MG63 (cell line): Measurements from ENCODE around the gene HAPLN1. TPM values are rescaled to one million over a fixed set of nuclear protein-coding genes. Genes with fewer than 3 reads are reported as not detected.

Experiments used
- DNase-seq: peaks from one replicate; pipeline ENCODE4 v3.0.0-alpha.2; 2020
- H3K27me3 ChIP-seq: fragments of 250-450 bp; sonication (Bioruptor Pico); 2 replicates; pipeline ENCODE4 v1.5.1; 2020; ENCODE audit warnings: mild to moderate bottlenecking, moderate library complexity
- H3K36me3 ChIP-seq: fragments of 250-450 bp; sonication (Bioruptor Pico); 2 replicates; pipeline ENCODE4 v1.5.1; 2020; ENCODE audit warnings: mild to moderate bottlenecking, moderate library complexity
- H3K4me3 ChIP-seq: fragments of 250-450 bp; sonication (Bioruptor Pico); 2 replicates; pipeline ENCODE4 v1.5.1; 2020; ENCODE audit warnings: mild to moderate bottlenecking, moderate library complexity
- H3K9me3 ChIP-seq: fragments of 250-450 bp; sonication (Bioruptor Pico); 2 replicates; pipeline ENCODE4 v1.5.1; 2020; ENCODE audit warnings: mild to moderate bottlenecking, moderate library complexity
- total RNA-seq: library from RNA; depleted of rRNA; stranded (reverse); fragments of >200 nt; shearing (Covaris generic); gene quantifications from 2 replicates; pipeline ENCODE4 v1.2.3, GENCODE V29; 2014; ENCODE audit warnings: low replicate concordance

HAPLN1 gene
- total RNA-seq, 1 experiment from 2014 or later, result 0.16 TPM

- no peak for DNase-seq
Measured at GRCh38 chr5:83724001-83724400, 3.3 kb upstream of the HAPLN1 start.

DNA sequence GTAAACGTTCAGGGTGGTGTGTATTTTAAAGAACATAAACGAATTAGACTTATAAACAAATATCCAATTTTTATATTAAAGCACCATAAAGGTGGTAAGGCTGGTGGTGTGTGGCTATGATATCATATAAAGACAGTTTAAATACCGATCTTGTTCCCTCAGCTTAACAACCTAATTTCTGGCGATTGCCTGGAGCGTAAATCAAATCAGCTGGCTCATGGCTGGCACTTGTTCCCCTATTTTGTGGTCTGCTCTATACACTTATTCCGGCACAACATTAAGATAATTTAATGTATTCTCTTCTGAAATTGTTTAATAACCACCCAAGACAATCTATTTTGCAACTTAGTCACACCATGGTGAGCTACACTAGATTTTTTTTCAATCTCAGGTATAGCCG lies 2.4 kb upstream of the HAPLN1 start:
- no peak for DNase-seq

More at GRCh38 chr5:83724001-83724400, 3.3 kb upstream of the HAPLN1 start:
- Histone ChIP-seq H3K4me3 (no peak overlapping the region), H3K9me3 (no peaks in the 10 kb centered on the region), H3K36me3 (no peaks in the 10 kb centered on the region), H3K27me3 (peaks cover 34% of the 10 kb centered on the region)

GRCh38 chr5:83721953-83722901 lies 1.6 kb upstream of the HAPLN1 start:
- Histone ChIP-seq H3K36me3 (no peaks in the 10 kb centered on the region), H3K9me3 (no peaks in the 10 kb centered on the region), H3K4me3 (peak overlapping the region; percentile 42), H3K27me3 (peaks cover 50% of the 10 kb centered on the region)
- DNase-seq, result peak; percentile 71

More for the DNA sequence above, 2.4 kb upstream of the HAPLN1 start:
- H3K9me3 ChIP-seq, result no peaks in the 10 kb centered on the region
- H3K27me3 ChIP-seq, result peaks cover 42% of the 10 kb centered on the region
- H3K36me3 ChIP-seq, result no peaks in the 10 kb centered on the region
- no peak overlapping the region for H3K4me3 ChIP-seq

- no peaks in the 10 kb centered on the region for H3K9me3 ChIP-seq
- no peak for DNase-seq
- H3K4me3 ChIP-seq, result no peak overlapping the region
- H3K27me3 ChIP-seq, result peaks cover 50% of the 10 kb centered on the region
- no peaks in the 10 kb centered on the region for H3K36me3 ChIP-seq
Measured at GRCh38 chr5:83718936-83719495, 1.6 kb downstream of the HAPLN1 start.

- Histone ChIP-seq H3K36me3 (no peaks in the 10 kb centered on the region), H3K9me3 (no peaks in the 10 kb centered on the region), H3K27me3 (peaks cover 51% of the 10 kb centered on the region), H3K4me3 (no peak overlapping the region)
- peak; percentile 32 for DNase-seq
Measured at GRCh38 chr5:83718195-83718825, 2.3 kb downstream of the HAPLN1 start.

GRCh38 chr5:83715236-83716065 lies 5.2 kb downstream of the HAPLN1 start:
- no peak for DNase-seq
- Histone ChIP-seq H3K27me3 (peaks cover 32% of the 10 kb centered on the region), H3K4me3 (no peak overlapping the region), H3K36me3 (no peaks in the 10 kb centered on the region), H3K9me3 (no peaks in the 10 kb centered on the region)

GRCh38 chr5:83714810-83715209 lies 5.8 kb downstream of the HAPLN1 start:
- no peak overlapping the region for H3K4me3 ChIP-seq
- H3K36me3 ChIP-seq, result no peaks in the 10 kb centered on the region
- no peaks in the 10 kb centered on the region for H3K9me3 ChIP-seq
- peaks cover 25% of the 10 kb centered on the region for H3K27me3 ChIP-seq
- no peak for DNase-seq

GRCh38 chr5:83711982-83712601 lies 8.6 kb downstream of the HAPLN1 start:
- no peak for DNase-seq
- H3K9me3 ChIP-seq, result no peaks in the 10 kb centered on the region
- no peak overlapping the region for H3K4me3 ChIP-seq
- H3K36me3 ChIP-seq, result no peaks in the 10 kb centered on the region
- H3K27me3 ChIP-seq, result peaks cover 9% of the 10 kb centered on the region

GRCh38 chr5:83709973-83710372 lies 10.7 kb downstream of the HAPLN1 start:
- Histone ChIP-seq H3K36me3 (no peaks in the 10 kb centered on the region), H3K27me3 (peaks cover 9% of the 10 kb centered on the region; the same call in 1 of the 2 replicates), H3K9me3 (peaks cover 4% of the 10 kb centered on the region), H3K4me3 (no peak overlapping the region)
- no peak for DNase-seq

DNA sequence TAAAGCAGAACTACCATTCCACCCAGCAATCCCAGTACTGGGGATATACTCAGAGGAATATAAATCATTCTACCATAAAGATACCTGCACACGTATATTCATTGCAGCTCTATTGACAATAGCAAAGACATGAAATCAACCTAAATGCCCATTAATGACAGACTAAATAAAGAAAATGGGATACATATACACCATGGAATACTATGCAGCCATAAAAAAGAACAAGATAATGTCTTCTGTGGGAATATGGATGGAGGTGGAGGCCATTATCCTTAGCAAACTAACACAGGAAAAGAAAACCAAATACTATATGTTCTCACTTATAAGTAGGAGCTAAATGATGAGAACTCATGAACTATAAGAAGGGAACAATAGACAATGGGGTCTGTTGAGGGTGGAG lies 12.5 kb downstream of the HAPLN1 start:
- H3K27me3 ChIP-seq, result peaks cover 7% of the 10 kb centered on the region; the same call in 1 of the 2 replicates
- H3K36me3 ChIP-seq, result no peaks in the 10 kb centered on the region
- H3K9me3 ChIP-seq, result peaks cover 11% of the 10 kb centered on the region
- no peak for DNase-seq
- no peak overlapping the region for H3K4me3 ChIP-seq

GRCh38 chr5:83703059-83703458 lies 17.6 kb downstream of the HAPLN1 start:
- peaks cover under 1% of the 10 kb centered on the region; the same call in 1 of the 2 replicates for H3K27me3 ChIP-seq
- H3K4me3 ChIP-seq, result no peak overlapping the region
- no peaks in the 10 kb centered on the region for H3K36me3 ChIP-seq
- no peak for DNase-seq
- peaks cover 11% of the 10 kb centered on the region for H3K9me3 ChIP-seq

DNA sequence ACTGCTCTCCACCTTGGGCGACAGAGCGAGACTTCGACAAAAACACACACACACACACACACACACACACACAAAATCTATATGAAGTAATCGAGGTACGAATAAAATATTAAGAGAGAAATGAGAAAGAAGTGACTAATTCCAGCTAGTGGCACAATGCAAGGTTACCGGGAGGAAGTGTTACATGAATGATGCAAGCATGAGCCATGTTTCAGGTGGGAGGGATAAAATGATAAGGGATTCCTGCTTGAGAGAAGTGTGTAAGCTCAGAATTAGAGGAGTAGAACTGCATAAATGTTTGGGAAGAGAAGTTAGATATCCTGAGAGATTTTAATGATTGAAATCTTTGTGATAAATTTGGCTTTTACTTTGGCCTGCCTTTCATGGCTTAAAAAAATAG lies 18.8 kb downstream of the HAPLN1 start:
- Histone ChIP-seq H3K27me3 (no peaks in the 10 kb centered on the region), H3K4me3 (no peak overlapping the region), H3K36me3 (no peaks in the 10 kb centered on the region), H3K9me3 (peaks cover 11% of the 10 kb centered on the region)
- DNase-seq, result no peak

DNA sequence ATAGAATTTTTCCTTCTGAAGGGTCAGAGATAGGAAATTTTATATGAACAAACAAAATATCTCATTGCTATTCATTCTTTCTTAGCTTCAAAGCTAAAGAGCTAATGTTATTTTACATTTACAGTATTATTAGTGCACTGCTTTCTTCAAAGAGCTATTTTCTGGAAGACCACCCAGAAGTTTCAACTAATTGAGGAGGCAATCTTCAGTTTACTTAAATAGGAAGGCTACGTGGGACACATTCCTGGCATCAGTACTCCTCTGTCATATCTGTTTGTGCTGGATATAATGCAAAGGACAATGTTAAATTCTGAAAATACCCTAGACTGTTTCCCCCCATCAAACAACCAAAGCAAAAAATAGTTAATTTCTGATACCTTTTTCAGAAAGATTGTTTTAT lies 30.8 kb downstream of the HAPLN1 start:
- Histone ChIP-seq H3K9me3 (no peaks in the 10 kb centered on the region), H3K4me3 (no peak overlapping the region), H3K27me3 (peaks cover 5% of the 10 kb centered on the region), H3K36me3 (no peaks in the 10 kb centered on the region)
- no peak for DNase-seq

DNA sequence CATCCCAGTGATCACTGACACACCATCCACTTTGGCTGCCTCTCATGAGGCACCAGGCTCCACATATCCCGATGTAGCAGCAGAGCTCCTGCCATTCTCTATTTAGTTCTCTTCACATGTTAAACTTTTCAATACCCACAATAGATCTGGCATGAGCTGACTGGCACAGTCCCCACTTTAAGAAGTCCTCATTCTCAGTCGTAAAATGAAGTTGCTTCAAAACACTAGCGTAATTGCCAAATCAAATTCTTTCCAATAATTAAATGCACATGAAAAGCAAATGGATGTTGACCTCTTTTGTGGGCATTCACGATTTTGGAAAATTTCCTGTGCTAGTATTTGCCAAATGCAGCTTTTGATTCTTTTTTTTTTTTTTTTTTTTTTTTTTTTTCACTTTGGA lies 32.4 kb downstream of the HAPLN1 start:
- no peaks in the 10 kb centered on the region for H3K36me3 ChIP-seq
- DNase-seq, result no peak

DNA sequence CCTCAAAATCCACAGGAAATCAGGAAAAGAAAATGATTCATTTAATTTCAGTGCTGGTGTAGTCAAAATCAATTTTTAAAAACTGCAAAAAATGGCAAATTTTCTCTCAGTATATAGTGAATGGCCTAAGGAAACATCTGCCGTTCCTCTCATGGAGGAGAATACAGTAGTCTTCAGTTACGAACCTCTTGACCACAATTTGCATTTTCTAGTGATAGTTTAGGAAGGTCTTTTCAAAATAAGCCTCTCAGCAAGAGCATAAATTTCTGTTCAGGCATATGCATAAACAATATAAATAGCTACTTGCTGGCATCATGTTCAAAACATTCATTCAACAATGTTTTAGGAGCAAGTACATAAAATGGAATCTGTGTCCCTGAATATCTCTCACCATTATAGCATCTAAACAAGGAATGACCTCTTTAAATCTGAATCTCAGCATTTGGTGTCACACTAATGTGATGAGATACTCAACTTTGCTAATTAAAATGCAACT lies 33.5 kb downstream of the HAPLN1 start:
- no peaks in the 10 kb centered on the region for H3K36me3 ChIP-seq
- DNase-seq, result no peak
- no peak overlapping the region for H3K4me3 ChIP-seq
- H3K9me3 ChIP-seq, result no peaks in the 10 kb centered on the region
- peaks cover 7% of the 10 kb centered on the region for H3K27me3 ChIP-seq

More for the DNA sequence above, 32.4 kb downstream of the HAPLN1 start:
- Histone ChIP-seq H3K27me3 (peaks cover 5% of the 10 kb centered on the region), H3K9me3 (no peaks in the 10 kb centered on the region), H3K4me3 (no peak overlapping the region)

DNA sequence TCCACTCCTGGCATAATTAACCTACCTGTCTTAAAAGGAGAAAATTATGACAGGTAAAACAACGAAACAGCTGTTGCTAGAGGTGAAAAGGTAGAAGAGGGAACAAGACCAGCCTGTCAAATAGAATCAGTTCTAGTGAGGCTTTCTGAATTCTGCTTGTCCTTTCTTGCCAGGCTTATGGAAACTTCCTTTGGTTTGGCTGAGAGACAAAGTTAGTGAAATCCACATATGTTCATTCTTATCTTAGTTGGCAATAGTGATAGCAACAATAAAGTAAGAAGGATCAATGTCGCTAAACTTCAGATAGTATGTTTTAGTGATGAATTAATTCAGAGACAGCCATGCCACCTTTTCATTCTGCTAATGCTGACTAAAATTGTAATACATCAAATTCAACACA lies 34.4 kb downstream of the HAPLN1 start:
- no peak for DNase-seq
- Histone ChIP-seq H3K4me3 (no peak overlapping the region), H3K27me3 (peaks cover 5% of the 10 kb centered on the region), H3K9me3 (no peaks in the 10 kb centered on the region), H3K36me3 (no peaks in the 10 kb centered on the region)
